GM23248 (cell line): ENCODE data around the gene PTPRE. TPM values are rescaled to one million over a fixed set of nuclear protein-coding genes. Genes with fewer than 3 reads are reported as not detected.

Source experiments
- DNase-seq: peaks from one replicate; pipeline ENCODE4 v3.0.0-alpha.2; 2015
- H2AFZ ChIP-seq: fragments of 200-600 bp; sonication (generic); 2 replicates; pipeline ENCODE4 v1.6.1; 2016; ENCODE audit warnings: antibody characterized with exemption
- H3F3A ChIP-seq: fragments of 200-600 bp; sonication (generic); 2 replicates; pipeline ENCODE4 v1.6.1; 2016; ENCODE audit warnings: mild to moderate bottlenecking, antibody characterized with exemption, mixed run types; ENCODE audit not compliant: insufficient read depth
- H3K27ac ChIP-seq: fragments of 200-600 bp; sonication (generic); 2 replicates; pipeline ENCODE4 v1.5.1; 2016; ENCODE audit warnings: mild to moderate bottlenecking
- H3K27me3 ChIP-seq: fragments of 200-600 bp; sonication (generic); replicated peaks from 2 replicates; pipeline ENCODE4 v1.6.1; 2016; ENCODE audit warnings: mild to moderate bottlenecking; ENCODE audit not compliant: insufficient read depth
- H3K36me3 ChIP-seq: fragments of 200-600 bp; sonication (generic); 2 replicates; pipeline ENCODE4 v1.6.1; 2016; ENCODE audit warnings: low read depth, mild to moderate bottlenecking
- H3K4me1 ChIP-seq: fragments of 200-600 bp; sonication (generic); 2 replicates; pipeline ENCODE4 v1.6.1; 2016; ENCODE audit warnings: mild to moderate bottlenecking; ENCODE audit not compliant: insufficient read depth
- H3K4me2 ChIP-seq: fragments of 200-600 bp; sonication (generic); one replicate; pipeline ENCODE4 v1.6.1; 2016; ENCODE audit warnings: mild to moderate bottlenecking; ENCODE audit not compliant: unreplicated experiment
- H3K4me3 ChIP-seq: fragments of 200-600 bp; sonication (generic); 2 replicates; pipeline ENCODE4 v1.5.1; 2016; ENCODE audit warnings: mild to moderate bottlenecking
- H3K79me2 ChIP-seq: fragments of 200-600 bp; sonication (generic); 2 replicates; pipeline ENCODE4 v1.6.1; 2016; ENCODE audit warnings: mild to moderate bottlenecking; ENCODE audit not compliant: insufficient read depth
- H3K9ac ChIP-seq: fragments of 200-600 bp; sonication (generic); 2 replicates; pipeline ENCODE4 v1.6.1; 2016; ENCODE audit warnings: mild to moderate bottlenecking
- H3K9me2 ChIP-seq: fragments of 200-600 bp; sonication (generic); 2 replicates; pipeline ENCODE4 v1.6.1; 2016; ENCODE audit warnings: mixed run types, mild to moderate bottlenecking, moderate library complexity; ENCODE audit not compliant: insufficient read depth
- H3K9me3 ChIP-seq: fragments of 200-600 bp; sonication (generic); one replicate; pipeline ENCODE4 v1.6.1; 2017; ENCODE audit warnings: low read depth
- H4K20me1 ChIP-seq: fragments of 200-600 bp; sonication (generic); 2 replicates; pipeline ENCODE4 v1.6.0; 2016; ENCODE audit not compliant: insufficient read depth
- EZH2 ChIP-seq: fragments of 200-600 bp; sonication (generic); IDR thresholded peaks from 2 replicates; pipeline ENCODE4 v1.6.1; 2018; ENCODE audit warnings: antibody characterized with exemption, mild to moderate bottlenecking; ENCODE audit not compliant: insufficient read depth, poor library complexity, severe bottlenecking
- EZH2phosphoT487 ChIP-seq: fragments of 200-600 bp; sonication (generic); IDR thresholded peaks from 2 replicates; pipeline ENCODE4 v1.6.1; 2018; ENCODE audit warnings: antibody characterized with exemption, moderate library complexity, mild to moderate bottlenecking, low read depth; ENCODE audit not compliant: insufficient read depth
- WGBS, 2 experiments: methylation state at CpG; one replicate each; pipeline ENCODE4 v1.1.6; 2015 to 2017; ENCODE audit warnings: low lambda C conversion rate in 2 of 2, low coverage in 1 of 2; ENCODE audit errors: missing lambda C conversion rate in 2 of 2; 5-methylcytosine and 5-hydroxymethylcytosine counted together
- in situ Hi-C: fragments of 300-500 bp; cut with MboI; formaldehyde crosslinking; loops from 2 replicates; pipeline ENCODE4 v1.15.0; 2020
- polyA plus RNA-seq: library from polyadenylated mRNA; unstranded; fragments of >200 nt; fragmentation: Nextera tagmentation; extraction: Ambion mirVana; gene quantifications from 2 replicates; pipeline ENCODE4 v1.2.1, GENCODE V29; 2016
- total RNA-seq: library from RNA; depleted of rRNA; stranded (reverse); fragments of >200 nt; shearing (Covaris generic); gene quantifications from 2 replicates; pipeline ENCODE4 v1.2.3, GENCODE V29; 2014

Gene PTPRE
- total and polyA plus RNA-seq, 2 experiments from 2014 or later, result 2.7 to 4.7 TPM

GRCh38 chr10:127990846-127991542 lies 84.1 kb downstream of the PTPRE start:
- Histone ChIP-seq H3K36me3 (no peaks in the 10 kb centered on the region), H3F3A (peaks cover 30% of the 10 kb centered on the region), H3K27me3 (no peaks in the 10 kb centered on the region), H3K4me3 (peak overlapping the region; percentile 26), H3K27ac (peak overlapping the region; percentile 79), H2AFZ (peak overlapping the region; percentile 4), H3K9me2 (no peaks in the 10 kb centered on the region), H3K79me2 (no peaks in the 10 kb centered on the region), H3K4me1 (peaks cover 24% of the 10 kb centered on the region), H4K20me1 (no peaks in the 10 kb centered on the region), H3K9me3 (no peaks in the 10 kb centered on the region), H3K9ac (peak overlapping the region; percentile 54), H3K4me2 (peak overlapping the region; percentile 51)
- no peak for TF ChIP-seq EZH2phosphoT487
- no peak for TF ChIP-seq EZH2
- in situ Hi-C loops, result no loop called here
- WGBS, 2 experiments, result 24 to 27% methylated on average over 15 of the region's 15 CpGs
- peak; percentile 91 for DNase-seq

GRCh38 chr10:127991543-127992255 lies 84.8 kb downstream of the PTPRE start:
- WGBS, 2 experiments, result 64 to 69% methylated on average over 8 of the region's 8 CpGs
- H3K27me3 ChIP-seq, result no peaks in the 10 kb centered on the region
- DNase-seq, result peak; percentile 34
- H3K4me1 ChIP-seq, result peaks cover 28% of the 10 kb centered on the region
- H3K9me2 ChIP-seq, result no peaks in the 10 kb centered on the region
- no peaks in the 10 kb centered on the region for H3K9me3 ChIP-seq
- H3K4me3 ChIP-seq, result no peak overlapping the region; the same call in 1 of the 2 replicates
- peak overlapping the region; percentile 51 for H3K4me2 ChIP-seq
- no peaks in the 10 kb centered on the region for H3K36me3 ChIP-seq
- no peak overlapping the region for H2AFZ ChIP-seq
- in situ Hi-C loops, result no loop called here
- peaks cover 30% of the 10 kb centered on the region for H3F3A ChIP-seq
- H4K20me1 ChIP-seq, result no peaks in the 10 kb centered on the region
- peak overlapping the region; percentile 79 for H3K27ac ChIP-seq
- H3K79me2 ChIP-seq, result no peaks in the 10 kb centered on the region
- TF ChIP-seq EZH2phosphoT487, result no peak
- TF ChIP-seq EZH2, result no peak
- H3K9ac ChIP-seq, result peak overlapping the region; percentile 54

- H3F3A ChIP-seq, result peaks cover 30% of the 10 kb centered on the region
- WGBS, 2 experiments, result 78 to 84% methylated on average over 8 of the region's 8 CpGs
- H3K4me3 ChIP-seq, result no peak overlapping the region
- H3K27ac ChIP-seq, result no peak overlapping the region
- no peaks in the 10 kb centered on the region for H3K9me2 ChIP-seq
- peaks cover 35% of the 10 kb centered on the region for H3K4me1 ChIP-seq
- H3K4me2 ChIP-seq, result no peak overlapping the region
- DNase-seq, result no peak
- in situ Hi-C loops, result no loop called here
- no peaks in the 10 kb centered on the region for H3K9me3 ChIP-seq
- no peak overlapping the region for H3K9ac ChIP-seq
- no peaks in the 10 kb centered on the region for H3K79me2 ChIP-seq
- TF ChIP-seq EZH2, result no peak
- no peak for TF ChIP-seq EZH2phosphoT487
- H3K36me3 ChIP-seq, result no peaks in the 10 kb centered on the region
- no peaks in the 10 kb centered on the region for H3K27me3 ChIP-seq
- no peaks in the 10 kb centered on the region for H4K20me1 ChIP-seq
- H2AFZ ChIP-seq, result no peak overlapping the region
Observed at GRCh38 chr10:127992376-127992775, 85.5 kb downstream of the PTPRE start.

- H3K27me3 ChIP-seq, result no peaks in the 10 kb centered on the region
- H3K79me2 ChIP-seq, result no peaks in the 10 kb centered on the region
- H3K4me1 ChIP-seq, result peaks cover 35% of the 10 kb centered on the region
- H3K4me3 ChIP-seq, result no peak overlapping the region
- H3F3A ChIP-seq, result peaks cover 30% of the 10 kb centered on the region
- DNase-seq, result no peak
- WGBS, 2 experiments, result 97% methylated on average over 12 of the region's 12 CpGs
- H3K9me2 ChIP-seq, result no peaks in the 10 kb centered on the region
- H4K20me1 ChIP-seq, result no peaks in the 10 kb centered on the region
- no peaks in the 10 kb centered on the region for H3K36me3 ChIP-seq
- H3K27ac ChIP-seq, result no peak overlapping the region
- no peaks in the 10 kb centered on the region for H3K9me3 ChIP-seq
- H3K9ac ChIP-seq, result no peak overlapping the region
- TF ChIP-seq EZH2phosphoT487 (no peak), EZH2 (no peak)
- H3K4me2 ChIP-seq, result no peak overlapping the region
- no peak overlapping the region for H2AFZ ChIP-seq
- in situ Hi-C loops, result no loop called here
Observed at GRCh38 chr10:127993056-127993690, 86.3 kb downstream of the PTPRE start.
